Spleen (tissue), 11 donors: ENCODE measurements around the gene PCGF3. TPM values are rescaled to one million over a fixed set of nuclear protein-coding genes. Genes with fewer than 3 reads are reported as not detected.

Source experiments
- DNase-seq: peaks from one replicate; pipeline ENCODE4 v3.0.0-alpha.2; 2020
- H3K27ac ChIP-seq, 8 donors: fragments of 200-600 bp; sonication (generic) in 7 of 8; 1 replicate in 4 of 8; 2 replicates in 4 of 8; pipeline versions ENCODE4 v1.5.0 to v1.8.0; 2016 to 2021; ENCODE audit warnings: inconsistent platforms in 4 of 8, mild to moderate bottlenecking in 4 of 8, moderate library complexity in 1 of 8
- H3K27me3 ChIP-seq, 7 donors: fragments of 200-600 bp; sonication (generic) in 6 of 7; replicated peaks in 1 of 7; 1 replicate in 4 of 7; 2 replicates in 3 of 7; pipeline versions ENCODE4 v1.5.0 to v1.8.0; 2016 to 2021; ENCODE audit warnings: inconsistent platforms in 3 of 7, mild to moderate bottlenecking in 1 of 7
- H3K36me3 ChIP-seq, 6 donors: fragments of 200-600 bp; sonication (generic) in 5 of 6; 1 replicate in 4 of 6; 2 replicates in 2 of 6; pipeline versions ENCODE4 v1.5.0 to v1.8.0; 2016 to 2021; ENCODE audit warnings: inconsistent platforms in 2 of 6
- H3K4me1 ChIP-seq, 6 donors: fragments of 200-600 bp; sonication (generic) in 5 of 6; 1 replicate in 3 of 6; 2 replicates in 3 of 6; pipeline versions ENCODE4 v1.5.0 to v1.8.0; 2016 to 2021; ENCODE audit warnings: inconsistent platforms in 3 of 6
- H3K4me3 ChIP-seq, 8 donors: fragments of 200-600 bp; sonication (generic) in 7 of 8; 1 replicate in 4 of 8; 2 replicates in 4 of 8; pipeline versions ENCODE4 v1.5.0 to v1.8.0; 2016 to 2021; ENCODE audit warnings: inconsistent platforms in 4 of 8, mild to moderate bottlenecking in 4 of 8, moderate library complexity in 2 of 8
- H3K9me3 ChIP-seq, 8 donors: fragments of 200-600 bp; sonication (generic) in 7 of 8; 1 replicate in 4 of 8; 2 replicates in 4 of 8; pipeline versions ENCODE4 v1.5.0 to v1.8.0; 2016 to 2021; ENCODE audit warnings: inconsistent platforms in 4 of 8
- POLR2A ChIP-seq, 3 donors: fragments of 450-650 bp; IDR thresholded peaks; one replicate each; pipeline ENCODE4 v1.5.1; 2017; ENCODE audit warnings: antibody characterized with exemption in 3 of 3, mild to moderate bottlenecking in 1 of 3
- POLR2AphosphoS5 ChIP-seq, 3 donors: sonication (generic); formaldehyde crosslinking; IDR thresholded peaks; one replicate each; pipeline ENCODE4 v1.5.1; 2017; ENCODE audit warnings: antibody characterized with exemption in 3 of 3
- WGBS, 5 donors: extraction: QIAGEN DNeasy Blood & Tissue Kit in 3 of 5; methylation state at CpG; one replicate each; pipeline versions ENCODE4 v1.1.5 to v1.1.7; 2013 to 2018; 5-methylcytosine and 5-hydroxymethylcytosine counted together
- intact Hi-C: fragments of 100-400 bp; cut with DNase I; formaldehyde crosslinking; loops from one replicate; pipeline ENCODE4 v1.15.0; 2023; ENCODE audit warnings: low total_unique reads
- polyA plus RNA-seq, 3 donors: library from polyadenylated mRNA; stranded (reverse); fragments of 200-250 nt; gene quantifications; one replicate each; pipeline ENCODE4 v1.2.1, GENCODE V29; 2013
- total RNA-seq, 7 donors: library from RNA; depleted of rRNA in 3 of 7; stranded (reverse); fragments of >200 nt in 3 of 7; fragmentation: NEBNext Ultra II Directional in 4 of 7; extraction: Animal tissue kit (Norgen Biotek cat#: 25700) in 4 of 7; gene quantifications; one replicate each; pipeline versions ENCODE4 v1.1.0 to v1.2.1, GENCODE V29; 2016 to 2021
- TF ChIP-seq, protein P1 (sequence below), 11 experiments: fragments of 200-600 bp in 7 of 11; fragments of 450-650 bp in 4 of 11; sonication (generic) in 4 of 11; IDR thresholded peaks in 8 of 11; conservative IDR thresholded peaks in 3 of 11; 1 replicate in 7 of 11; 2 replicates in 4 of 11; pipeline versions ENCODE4 v1.4.0 to v1.8.0; 2016 to 2021; ENCODE audit warnings: antibody characterized with exemption in 11 of 11, inconsistent platforms in 4 of 11, mild to moderate bottlenecking in 1 of 11
- donor health status: healthy with polysubstance abuse.
- donor health status: DM: no; HTN: no; CAD: no; lungs with moderate emphysema.
- donor health status: DM: no; HTN: no; CAD: no.
- donor health status: Bipolar disorder and iron deficiency.
- donor health status: healthy.
- donor health status: DM: no; HTN: no; CAD: no.
- donor health status: DM: yes; HTN: yes; CAD: no.

The PCGF3 gene
- total and polyA plus RNA-seq, 10 donors: 29.7 to 102 (median 69.4) TPM

DNA sequence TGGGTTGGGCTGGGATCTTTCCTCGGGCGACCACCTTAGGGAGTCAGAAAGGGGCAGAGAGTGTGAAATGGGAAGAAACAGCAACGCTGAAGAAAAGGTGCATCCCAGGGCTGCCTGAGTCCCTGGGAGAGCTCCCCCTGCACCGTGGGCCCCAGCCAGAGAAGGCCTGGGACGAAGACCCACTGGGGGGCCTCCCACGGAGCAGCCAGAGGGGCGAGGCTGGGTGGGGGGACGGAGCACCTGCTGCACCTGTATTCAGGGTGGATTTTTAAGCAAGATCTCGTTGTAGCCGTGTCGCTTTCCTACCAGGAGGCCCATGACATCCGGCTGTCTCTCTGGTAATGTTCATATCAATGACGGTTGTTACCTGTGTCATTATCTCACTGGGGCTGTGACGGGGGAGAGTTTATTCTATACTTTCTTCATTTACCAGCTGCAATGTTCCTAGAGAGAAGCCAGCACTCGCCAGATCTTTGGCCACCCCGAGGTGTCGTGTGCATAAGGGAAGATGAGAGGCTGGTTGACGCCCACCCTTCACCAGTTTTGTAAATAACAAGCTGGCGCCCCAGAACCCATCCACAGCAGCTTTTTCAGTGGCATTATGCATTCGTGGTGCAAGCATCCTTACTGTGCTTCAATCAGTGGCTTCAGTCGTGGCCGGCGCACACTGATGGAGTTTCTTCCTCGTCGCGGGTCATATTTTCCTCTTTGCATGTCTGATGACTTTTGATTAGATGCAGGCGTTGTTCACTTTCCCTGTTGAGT lies 5.6 kb upstream of the PCGF3 start:
- TF ChIP-seq POLR2A (IDR thresholded peaks at IDR 0.05) (no peak), POLR2AphosphoS5 (IDR thresholded peaks at IDR 0.05) (no peak)
- TF ChIP-seq, protein P1, sequence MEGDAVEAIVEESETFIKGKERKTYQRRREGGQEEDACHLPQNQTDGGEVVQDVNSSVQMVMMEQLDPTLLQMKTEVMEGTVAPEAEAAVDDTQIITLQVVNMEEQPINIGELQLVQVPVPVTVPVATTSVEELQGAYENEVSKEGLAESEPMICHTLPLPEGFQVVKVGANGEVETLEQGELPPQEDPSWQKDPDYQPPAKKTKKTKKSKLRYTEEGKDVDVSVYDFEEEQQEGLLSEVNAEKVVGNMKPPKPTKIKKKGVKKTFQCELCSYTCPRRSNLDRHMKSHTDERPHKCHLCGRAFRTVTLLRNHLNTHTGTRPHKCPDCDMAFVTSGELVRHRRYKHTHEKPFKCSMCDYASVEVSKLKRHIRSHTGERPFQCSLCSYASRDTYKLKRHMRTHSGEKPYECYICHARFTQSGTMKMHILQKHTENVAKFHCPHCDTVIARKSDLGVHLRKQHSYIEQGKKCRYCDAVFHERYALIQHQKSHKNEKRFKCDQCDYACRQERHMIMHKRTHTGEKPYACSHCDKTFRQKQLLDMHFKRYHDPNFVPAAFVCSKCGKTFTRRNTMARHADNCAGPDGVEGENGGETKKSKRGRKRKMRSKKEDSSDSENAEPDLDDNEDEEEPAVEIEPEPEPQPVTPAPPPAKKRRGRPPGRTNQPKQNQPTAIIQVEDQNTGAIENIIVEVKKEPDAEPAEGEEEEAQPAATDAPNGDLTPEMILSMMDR (IDR thresholded peaks at IDR 0.05 in 8 of 11, conservative IDR thresholded peaks at IDR 0.05 in 3 of 11): no peak
- H3K9me3 ChIP-seq: no peaks in the 10 kb centered on the region
- H3K4me3 ChIP-seq: peak overlapping the region in 1 of 8 donors; percentile 53
- intact Hi-C loops: no loop called here
- peak overlapping the region; percentile 5 to 87 (median 73) for H3K27ac ChIP-seq
- H3K36me3 ChIP-seq: no peaks in the 10 kb centered on the region
- H3K27me3 ChIP-seq: no peaks in the 10 kb centered on the region
- peaks cover 4 to 40% (median 21%) of the 10 kb centered on the region in 6 donors for H3K4me1 ChIP-seq
- DNase-seq: peak; percentile 80
- WGBS, 5 donors: 84 to 89% (median 86%) methylated on average over 25 to 27 of the region's 27 CpGs

- peak; percentile 74 for DNase-seq
These were observed 4.9 kb upstream of the PCGF3 start for GRCh38 chr4:700587-701264.

GRCh38 chr4:702618-703048 lies 3.0 kb upstream of the PCGF3 start:
- Histone ChIP-seq H3K36me3 (no peaks in the 10 kb centered on the region), H3K9me3 (no peaks in the 10 kb centered on the region), H3K4me3 (no peak overlapping the region), H3K27ac (no peak overlapping the region), H3K4me1 (peaks cover 10 to 62% (median 30%) of the 10 kb centered on the region in 6 donors), H3K27me3 (no peaks in the 10 kb centered on the region)
- intact Hi-C loops: no loop called here
- WGBS, 5 donors: 78 to 88% (median 82%) methylated on average over 7 of the region's 7 CpGs
- TF ChIP-seq POLR2AphosphoS5 (IDR thresholded peaks at IDR 0.05): no peak
- TF ChIP-seq, protein P1 (IDR thresholded peaks at IDR 0.05 in 8 of 11, conservative IDR thresholded peaks at IDR 0.05 in 3 of 11): no peak
- TF ChIP-seq POLR2A (IDR thresholded peaks at IDR 0.05): no peak
- peak; percentile 72 for DNase-seq

More at GRCh38 chr4:700587-701264, 4.9 kb upstream of the PCGF3 start:
- Histone ChIP-seq H3K9me3 (no peaks in the 10 kb centered on the region), H3K27me3 (no peaks in the 10 kb centered on the region), H3K36me3 (no peaks in the 10 kb centered on the region), H3K27ac (peak overlapping the region in 5 of 8 donors; percentile 0 to 87 (median 72)), H3K4me3 (no peak overlapping the region), H3K4me1 (peaks cover 4 to 44% (median 23%) of the 10 kb centered on the region in 6 donors)
- intact Hi-C loops: no loop called here
- WGBS, 5 donors: 83 to 90% (median 87%) methylated on average over 16 of the region's 16 CpGs
- peak in 2 of 3 donors; percentile 34 to 37 for TF ChIP-seq POLR2AphosphoS5 (IDR thresholded peaks at IDR 0.05)
- TF ChIP-seq, protein P1 (IDR thresholded peaks at IDR 0.05 in 8 of 11, conservative IDR thresholded peaks at IDR 0.05 in 3 of 11): no peak
